Measurements from ENCODE around the gene HOXC5.

Gene HOXC5

DNA sequence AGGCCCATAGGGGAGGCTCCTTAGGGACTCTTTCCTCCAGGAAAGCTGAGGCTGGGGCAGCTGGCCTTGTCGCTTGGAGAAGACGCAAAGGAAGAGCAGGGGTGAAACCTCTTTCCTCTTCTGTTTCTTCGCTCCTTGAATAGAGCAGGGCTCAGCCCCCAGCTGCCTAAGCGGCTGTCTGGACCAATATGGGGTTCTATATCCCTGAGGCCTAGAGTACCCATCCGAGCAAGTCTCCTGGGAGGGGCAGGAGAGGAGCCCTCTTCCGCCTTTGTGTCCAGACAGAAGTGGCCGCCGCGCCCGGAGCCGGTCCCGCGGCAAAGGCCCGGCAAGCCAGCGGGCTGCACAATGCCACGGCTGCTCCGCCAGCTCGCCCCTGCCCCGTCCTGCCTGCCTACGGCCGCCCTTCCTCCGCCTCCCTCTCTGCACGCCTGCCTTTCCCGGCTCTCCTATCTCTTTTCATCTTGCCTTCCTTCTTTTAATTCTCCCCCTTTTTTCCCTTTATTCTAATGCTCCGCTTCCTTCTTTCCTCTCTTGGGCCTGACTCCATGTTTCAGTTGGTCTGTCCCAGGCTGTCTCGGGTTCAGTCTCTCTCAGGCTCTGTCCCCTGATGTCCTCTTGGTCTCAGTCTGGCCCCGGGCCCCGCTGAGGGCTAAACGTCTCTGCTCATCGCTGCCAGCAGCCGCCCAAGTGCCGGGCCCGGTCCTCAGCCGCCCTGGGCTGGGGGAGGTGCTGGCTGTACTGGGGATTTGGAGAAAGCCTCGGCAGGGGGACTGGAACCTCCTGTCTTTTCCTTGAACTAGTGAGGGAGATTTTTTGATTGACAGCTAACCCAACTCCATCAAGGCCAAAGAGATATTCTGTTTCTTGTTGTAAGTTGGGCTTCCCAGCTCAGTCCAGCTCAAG, 35.4 kb upstream of the HOXC5 start:
- H3K36me3 ChIP-seq: no peaks in the 10 kb centered on the region
- peaks cover 15 to 30% of the 10 kb centered on the region in 2 experiments for H3K4me1 ChIP-seq (ENCODE audit: control insufficient read depth in 1 of 2, insufficient read depth in 1 of 2, low read depth in 1 of 2, low read length in 1 of 2)
- no peak overlapping the region for H3K27ac ChIP-seq
- TF ChIP-seq, protein P1, sequence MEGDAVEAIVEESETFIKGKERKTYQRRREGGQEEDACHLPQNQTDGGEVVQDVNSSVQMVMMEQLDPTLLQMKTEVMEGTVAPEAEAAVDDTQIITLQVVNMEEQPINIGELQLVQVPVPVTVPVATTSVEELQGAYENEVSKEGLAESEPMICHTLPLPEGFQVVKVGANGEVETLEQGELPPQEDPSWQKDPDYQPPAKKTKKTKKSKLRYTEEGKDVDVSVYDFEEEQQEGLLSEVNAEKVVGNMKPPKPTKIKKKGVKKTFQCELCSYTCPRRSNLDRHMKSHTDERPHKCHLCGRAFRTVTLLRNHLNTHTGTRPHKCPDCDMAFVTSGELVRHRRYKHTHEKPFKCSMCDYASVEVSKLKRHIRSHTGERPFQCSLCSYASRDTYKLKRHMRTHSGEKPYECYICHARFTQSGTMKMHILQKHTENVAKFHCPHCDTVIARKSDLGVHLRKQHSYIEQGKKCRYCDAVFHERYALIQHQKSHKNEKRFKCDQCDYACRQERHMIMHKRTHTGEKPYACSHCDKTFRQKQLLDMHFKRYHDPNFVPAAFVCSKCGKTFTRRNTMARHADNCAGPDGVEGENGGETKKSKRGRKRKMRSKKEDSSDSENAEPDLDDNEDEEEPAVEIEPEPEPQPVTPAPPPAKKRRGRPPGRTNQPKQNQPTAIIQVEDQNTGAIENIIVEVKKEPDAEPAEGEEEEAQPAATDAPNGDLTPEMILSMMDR (IDR thresholded peaks at IDR 0.05): no peak
- H3K27me3 ChIP-seq: peaks cover 100% of the 10 kb centered on the region
- no peak overlapping the region for H3K4me3 ChIP-seq (ENCODE audit: low read depth in 1 of 2, low read length in 1 of 2)
- H3K9me3 ChIP-seq: no peaks in the 10 kb centered on the region

DNA sequence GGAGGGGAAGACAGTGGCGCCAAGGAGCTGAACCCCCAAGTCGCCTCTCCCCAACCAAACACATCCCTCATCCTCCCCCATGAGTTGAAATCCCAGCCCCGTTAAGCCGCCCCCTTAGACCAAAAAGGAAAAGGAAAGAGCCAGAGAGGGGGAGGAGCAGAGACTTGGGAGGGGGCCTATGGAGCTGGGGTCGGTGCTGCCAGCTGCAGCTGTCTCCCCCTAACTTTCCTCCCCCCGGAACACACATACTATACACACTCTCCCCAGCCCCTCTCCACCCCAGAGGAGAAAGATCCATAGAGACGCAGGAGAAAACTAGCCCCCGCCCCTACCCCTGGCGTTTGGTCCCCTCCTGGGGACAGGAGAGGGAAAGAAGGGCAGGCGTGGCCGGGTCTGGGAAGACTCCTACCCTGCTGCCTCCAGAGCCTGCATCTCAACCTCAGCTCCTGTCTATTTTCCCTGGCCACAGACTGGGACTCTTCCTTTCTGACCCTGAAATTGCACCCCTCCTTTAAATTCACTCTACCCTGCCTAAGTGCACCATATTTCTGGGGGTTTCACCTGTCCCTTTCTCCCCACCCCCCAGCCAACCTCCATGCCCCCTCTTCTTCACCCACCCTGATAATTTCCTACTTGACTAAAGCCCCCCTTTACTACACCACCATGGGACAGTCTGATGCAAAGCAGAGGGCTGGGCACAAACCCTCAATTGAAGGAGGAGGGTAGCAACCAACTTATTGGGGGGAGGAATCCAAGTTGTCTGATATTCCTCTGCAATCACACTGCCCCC, 34.5 kb upstream of the HOXC5 start:
- Histone ChIP-seq H3K36me3 (no peaks in the 10 kb centered on the region), H3K4me1 (ENCODE audit: control insufficient read depth in 1 of 2, insufficient read depth in 1 of 2, low read depth in 1 of 2, low read length in 1 of 2) (peaks cover 15 to 30% of the 10 kb centered on the region in 2 experiments), H3K9me3 (no peaks in the 10 kb centered on the region), H3K27ac (no peak overlapping the region), H3K27me3 (peaks cover 100% of the 10 kb centered on the region), H3K4me3 (ENCODE audit: low read depth in 1 of 2, low read length in 1 of 2) (no peak overlapping the region)
- TF ChIP-seq, protein P1 (IDR thresholded peaks at IDR 0.05): no peak

DNA sequence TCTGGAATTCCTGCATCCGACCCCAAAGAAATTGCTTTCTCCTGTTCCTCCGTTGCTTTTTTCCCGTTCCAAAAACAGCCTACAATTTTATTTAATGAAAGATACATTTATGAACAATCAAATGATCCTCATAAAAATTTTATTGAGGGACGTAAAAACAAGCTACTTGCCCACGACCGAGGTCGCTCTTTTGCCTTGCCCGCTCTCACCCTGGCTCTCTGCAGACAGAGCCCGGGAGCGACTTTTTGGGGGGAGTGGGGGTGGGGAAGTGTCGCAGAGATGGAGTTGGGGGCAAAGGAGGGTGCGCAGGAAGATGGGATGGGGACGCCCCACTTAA, 34.0 kb upstream of the HOXC5 start:
- H3K4me3 ChIP-seq (ENCODE audit: low read depth in 1 of 2, low read length in 1 of 2): no peak overlapping the region
- TF ChIP-seq, protein P1 (IDR thresholded peaks at IDR 0.05): no peak
- H3K36me3 ChIP-seq: no peaks in the 10 kb centered on the region
- no peak overlapping the region for H3K27ac ChIP-seq
- H3K9me3 ChIP-seq: no peaks in the 10 kb centered on the region
- H3K4me1 ChIP-seq (ENCODE audit: control insufficient read depth in 1 of 2, insufficient read depth in 1 of 2, low read depth in 1 of 2, low read length in 1 of 2): peaks cover 15 to 30% of the 10 kb centered on the region in 2 experiments
- H3K27me3 ChIP-seq: peaks cover 100% of the 10 kb centered on the region

DNA sequence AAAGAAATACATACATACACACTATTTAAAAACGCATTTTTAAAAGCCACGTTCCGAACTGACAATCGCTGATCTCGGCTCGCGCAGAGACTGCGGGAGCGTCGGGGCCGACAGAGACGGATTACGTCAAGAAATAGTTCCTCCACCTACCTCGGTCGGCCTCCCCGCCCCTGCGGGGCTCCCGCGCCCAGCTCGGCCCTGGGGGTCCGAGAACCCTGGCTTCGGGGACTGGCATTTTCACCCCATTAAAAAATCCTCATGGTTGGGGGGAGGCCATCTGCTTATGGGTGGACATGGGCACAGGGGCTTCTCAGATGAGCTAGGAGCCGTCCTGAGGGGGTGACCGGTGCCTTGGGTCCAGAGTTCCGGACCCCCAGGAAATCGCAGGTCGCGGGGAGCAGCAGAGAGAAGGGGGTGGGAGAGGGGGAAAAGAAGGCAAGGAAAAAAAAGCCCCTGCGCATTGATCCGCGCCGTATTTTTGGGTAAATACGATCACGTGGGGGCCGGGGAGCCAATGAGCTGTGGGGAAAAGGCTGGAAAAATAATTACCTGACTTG, 33.2 kb upstream of the HOXC5 start:
- Histone ChIP-seq H3K27me3 (peaks cover 100% of the 10 kb centered on the region), H3K36me3 (no peaks in the 10 kb centered on the region), H3K4me3 (ENCODE audit: low read depth in 1 of 2, low read length in 1 of 2) (no peak overlapping the region), H3K9me3 (no peaks in the 10 kb centered on the region), H3K4me1 (ENCODE audit: control insufficient read depth in 1 of 2, insufficient read depth in 1 of 2, low read depth in 1 of 2, low read length in 1 of 2) (peaks cover 15 to 26% of the 10 kb centered on the region in 2 experiments), H3K27ac (no peak overlapping the region)
- TF ChIP-seq, protein P1 (IDR thresholded peaks at IDR 0.05): no peak

GRCh38 chr12:54000116-54001114, 32.4 kb upstream of the HOXC5 start, which contains the start of gene HOXC9:
HOXC9 (plus strand) TSS chr12:54000161; CDS start chr12:54000189, 28 bp downstream.
- no peak within 1 kb of the TSS for H3K4me3 ChIP-seq (ENCODE audit: low read depth in 1 of 2, low read length in 1 of 2)
- H3K4me1 ChIP-seq (ENCODE audit: control insufficient read depth in 1 of 2, insufficient read depth in 1 of 2, low read depth in 1 of 2, low read length in 1 of 2): peaks cover 10 to 20% of the 10 kb centered on the region in 2 experiments
- H3K9me3 ChIP-seq: no peaks in the 10 kb centered on the region
- H3K36me3 ChIP-seq: no peaks in the 10 kb centered on the region
- H3K27ac ChIP-seq: no peak within 1 kb of the TSS
- TF ChIP-seq, protein P1 (IDR thresholded peaks at IDR 0.05): no peak
- H3K27me3 ChIP-seq: peaks cover 100% of the 10 kb centered on the region
